Right kidney (tissue), 1 donor: Measurements from ENCODE around the gene LARGE1.

Source experiments
- DNase-seq: peaks from one replicate; pipeline ENCODE4 v3.0.0-alpha.2; 2016

Gene LARGE1

GRCh38 chr22:33224841-33225240, 695.4 kb downstream of the LARGE1 start:
- no peak for DNase-seq
